Measurements from ENCODE around the gene NKAIN1. TPM values are rescaled to one million over a fixed set of nuclear protein-coding genes. Genes with fewer than 3 reads are reported as not detected.

Gene NKAIN1
- total RNA-seq, 1 experiment from 2014 or later = 1.7 TPM

DNA sequence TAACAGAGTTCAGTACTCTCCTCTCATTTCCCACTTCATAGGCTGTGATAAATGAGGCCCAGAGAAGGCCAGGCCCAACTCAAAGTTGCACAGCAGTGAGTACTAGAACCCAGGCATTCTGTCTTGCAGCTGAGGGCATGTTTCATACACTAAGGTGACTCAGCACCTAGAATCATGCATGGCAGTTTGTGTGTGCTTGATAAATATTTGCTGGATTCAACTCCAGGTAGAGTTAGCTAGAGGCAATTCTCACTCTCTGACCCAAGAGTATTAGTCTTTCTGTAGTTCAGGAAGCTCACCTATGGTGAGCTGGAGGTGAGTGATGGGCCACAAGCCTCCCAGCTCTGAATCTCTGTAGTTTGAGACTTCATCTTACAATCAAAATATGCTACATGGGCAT is 10.7 kb downstream of the NKAIN1 start:
- Histone ChIP-seq H3K9me3 (ENCODE audit: control insufficient read depth, insufficient read depth, low read depth, low read length) (no peaks in the 10 kb centered on the region), H3K4me1 (ENCODE audit: control insufficient read depth, insufficient read depth, low read length) (no peaks in the 10 kb centered on the region; the same call in 1 of the 2 replicates), H3K27me3 (ENCODE audit: control insufficient read depth, insufficient read depth, low read length) (no peaks in the 10 kb centered on the region), H3K4me3 (ENCODE audit: low read depth in 2 of 2, low read length in 2 of 2) (no peak overlapping the region), H3K27ac (ENCODE audit: low read length) (no peak overlapping the region), H3K36me3 (ENCODE audit: control insufficient read depth, insufficient read depth, low read length) (no peaks in the 10 kb centered on the region)
- BruUV-seq (replicated peaks) = no TSS peak
- CTCF ChIA-PET = no interaction called here
- intact Hi-C loops (cut with micrococcal nuclease; ENCODE audit: unreplicated experiment) = no loop called here
- DNase-seq (ENCODE audit: low read depth, low spot score) (no peak), ATAC-seq (no peak)
- POLR2A ChIA-PET = no interaction called here
- in situ Hi-C loops (cut with HindIII; ENCODE audit: low pct_unique_long_range_greater_than_20kb, low sequenced_read_pairs) = no loop called here
- TF ChIP-seq POLR2AphosphoS5 (IDR thresholded peaks at IDR 0.05; ENCODE audit: low read depth, low read length) (no peak), SIN3A (IDR thresholded peaks at IDR 0.05; ENCODE audit: borderline replicate concordance, insufficient read depth, low read depth, low read length) (no peak)

DNA sequence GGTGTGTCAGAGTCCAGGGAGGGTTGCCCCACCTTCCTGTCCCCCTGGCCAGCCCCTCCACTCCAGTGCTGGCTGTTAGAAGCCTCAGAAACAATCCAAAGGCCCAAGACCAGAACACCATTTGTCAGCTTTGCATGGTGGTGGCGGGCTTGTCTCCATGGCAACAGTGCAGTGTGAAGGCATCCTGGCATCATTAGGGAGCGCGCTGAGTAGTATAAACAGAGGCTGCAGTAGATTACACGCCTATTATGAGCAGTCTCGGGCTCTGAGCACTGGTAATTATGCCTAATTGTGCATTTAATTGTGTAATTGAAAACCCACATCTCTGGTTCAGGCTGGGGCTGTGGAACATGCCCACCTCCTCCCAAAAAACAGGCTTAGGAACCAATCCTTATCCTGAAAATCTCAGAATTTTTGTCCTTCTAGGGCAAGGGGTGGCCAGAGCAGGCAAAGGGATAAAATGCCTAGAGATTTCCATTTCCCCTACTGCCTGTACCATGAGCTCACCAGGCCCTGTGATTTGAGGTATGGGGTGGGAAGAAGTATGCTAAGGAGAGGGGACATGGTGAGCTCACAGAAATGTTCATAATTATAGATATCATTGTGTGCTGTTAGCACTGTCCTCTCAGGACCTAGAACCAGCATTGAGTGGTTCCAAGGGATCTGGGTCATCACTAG is 11.7 kb downstream of the NKAIN1 start:
- Histone ChIP-seq H3K27ac (ENCODE audit: low read length) (no peak overlapping the region), H3K27me3 (ENCODE audit: control insufficient read depth, insufficient read depth, low read length) (no peaks in the 10 kb centered on the region), H3K4me3 (ENCODE audit: low read depth in 2 of 2, low read length in 2 of 2) (no peak overlapping the region), H3K36me3 (ENCODE audit: control insufficient read depth, insufficient read depth, low read length) (no peaks in the 10 kb centered on the region), H3K9me3 (ENCODE audit: control insufficient read depth, insufficient read depth, low read depth, low read length) (no peaks in the 10 kb centered on the region), H3K4me1 (ENCODE audit: control insufficient read depth, insufficient read depth, low read length) (no peaks in the 10 kb centered on the region; the same call in 1 of the 2 replicates)
- POLR2A ChIA-PET = no interaction called here
- BruUV-seq (replicated peaks) = no TSS peak
- TF ChIP-seq POLR2AphosphoS5 (IDR thresholded peaks at IDR 0.05; ENCODE audit: low read depth, low read length) = no peak
- TF ChIP-seq, protein P1, sequence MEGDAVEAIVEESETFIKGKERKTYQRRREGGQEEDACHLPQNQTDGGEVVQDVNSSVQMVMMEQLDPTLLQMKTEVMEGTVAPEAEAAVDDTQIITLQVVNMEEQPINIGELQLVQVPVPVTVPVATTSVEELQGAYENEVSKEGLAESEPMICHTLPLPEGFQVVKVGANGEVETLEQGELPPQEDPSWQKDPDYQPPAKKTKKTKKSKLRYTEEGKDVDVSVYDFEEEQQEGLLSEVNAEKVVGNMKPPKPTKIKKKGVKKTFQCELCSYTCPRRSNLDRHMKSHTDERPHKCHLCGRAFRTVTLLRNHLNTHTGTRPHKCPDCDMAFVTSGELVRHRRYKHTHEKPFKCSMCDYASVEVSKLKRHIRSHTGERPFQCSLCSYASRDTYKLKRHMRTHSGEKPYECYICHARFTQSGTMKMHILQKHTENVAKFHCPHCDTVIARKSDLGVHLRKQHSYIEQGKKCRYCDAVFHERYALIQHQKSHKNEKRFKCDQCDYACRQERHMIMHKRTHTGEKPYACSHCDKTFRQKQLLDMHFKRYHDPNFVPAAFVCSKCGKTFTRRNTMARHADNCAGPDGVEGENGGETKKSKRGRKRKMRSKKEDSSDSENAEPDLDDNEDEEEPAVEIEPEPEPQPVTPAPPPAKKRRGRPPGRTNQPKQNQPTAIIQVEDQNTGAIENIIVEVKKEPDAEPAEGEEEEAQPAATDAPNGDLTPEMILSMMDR (IDR thresholded peaks at IDR 0.05) = no peak
- no peak for TF ChIP-seq TCF7L2 (IDR thresholded peaks at IDR 0.05; ENCODE audit: low read depth, low read length)
- no peak for TF ChIP-seq REST (IDR thresholded peaks at IDR 0.05; ENCODE audit: insufficient read depth in 1 of 2, low read depth in 2 of 2, low read length in 1 of 2)
- DNase-seq (ENCODE audit: low read depth, low spot score) (no peak), ATAC-seq (no peak)
- intact Hi-C loops (cut with micrococcal nuclease; ENCODE audit: unreplicated experiment) (no loop called here), in situ Hi-C loops (cut with HindIII; ENCODE audit: low pct_unique_long_range_greater_than_20kb, low sequenced_read_pairs) (no loop called here)
- CTCF ChIA-PET = no interaction called here

DNA sequence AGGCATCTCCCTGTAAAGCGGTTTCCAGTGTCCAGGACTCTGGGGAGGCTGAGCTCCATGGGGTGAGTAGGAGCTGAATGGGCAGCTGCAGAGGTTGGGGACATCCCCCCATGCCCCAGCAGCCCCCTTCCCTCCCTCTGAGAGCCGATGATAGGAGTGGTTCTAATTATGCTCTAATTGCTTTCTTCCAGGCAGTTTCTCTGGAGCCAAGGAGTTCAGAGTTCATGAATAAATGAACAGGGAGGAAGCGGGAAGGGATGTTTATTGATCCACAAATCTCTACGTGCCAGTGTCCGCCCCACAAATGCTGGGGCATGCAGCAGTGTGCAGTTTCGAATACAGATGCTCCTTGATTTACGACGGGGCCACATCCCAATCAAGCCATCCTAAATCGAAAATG is 15.6 kb downstream of the NKAIN1 start:
- Histone ChIP-seq H3K27ac (ENCODE audit: low read length) (no peak overlapping the region), H3K36me3 (ENCODE audit: control insufficient read depth, insufficient read depth, low read length) (no peaks in the 10 kb centered on the region), H3K27me3 (ENCODE audit: control insufficient read depth, insufficient read depth, low read length) (no peaks in the 10 kb centered on the region), H3K4me3 (ENCODE audit: low read depth in 2 of 2, low read length in 2 of 2) (no peak overlapping the region), H3K9me3 (ENCODE audit: control insufficient read depth, insufficient read depth, low read depth, low read length) (no peaks in the 10 kb centered on the region), H3K4me1 (ENCODE audit: control insufficient read depth, insufficient read depth, low read length) (no peaks in the 10 kb centered on the region; the same call in 1 of the 2 replicates)
- ChIA-PET POLR2A (no interaction called here), CTCF (no interaction called here)
- intact Hi-C loops (cut with micrococcal nuclease; ENCODE audit: unreplicated experiment) = no loop called here
- no peak; the same call in 1 of the 2 replicates for ATAC-seq
- no TSS peak for BruUV-seq (replicated peaks)
- TF ChIP-seq POLR2AphosphoS5 (IDR thresholded peaks at IDR 0.05; ENCODE audit: low read depth, low read length) = no peak
- no peak for TF ChIP-seq SIN3A (IDR thresholded peaks at IDR 0.05; ENCODE audit: borderline replicate concordance, insufficient read depth, low read depth, low read length)
- TF ChIP-seq, protein P1 (IDR thresholded peaks at IDR 0.05) = no peak
- TF ChIP-seq REST (IDR thresholded peaks at IDR 0.05; ENCODE audit: insufficient read depth in 1 of 2, low read depth in 2 of 2, low read length in 1 of 2) = no peak
- TF ChIP-seq TCF7L2 (IDR thresholded peaks at IDR 0.05; ENCODE audit: low read depth, low read length) = no peak
- in situ Hi-C loops (cut with HindIII; ENCODE audit: low pct_unique_long_range_greater_than_20kb, low sequenced_read_pairs) = no loop called here
- DNase-seq (ENCODE audit: low read depth, low spot score) = no peak
